CD8-positive, alpha-beta memory T cell (primary cell): ENCODE data around the gene LTBP1. TPM values are rescaled to one million over a fixed set of nuclear protein-coding genes. Genes with fewer than 3 reads are reported as not detected.

Experiments used
- CTCF ChIA-PET: fragments of 350-600 bp; sonication (Branson Sonifier 250); formaldehyde crosslinking; loops from one replicate; lab custom pipeline; 2021; ENCODE audit warnings: antibody characterized with exemption; lab: Charles Lee
- POLR2A ChIA-PET: fragments of 350-600 bp; sonication (Branson Sonifier 250); formaldehyde crosslinking; loops from one replicate; lab custom pipeline; 2021; ENCODE audit warnings: antibody characterized with exemption; lab: Charles Lee
- DNase-seq, 5 donors: peaks; one replicate each; pipeline versions ENCODE4 v3.0.0 to v3.0.0-alpha.2; 2020 to 2022; ENCODE audit warnings: mixed read lengths in 1 of 5
- H3K27ac ChIP-seq: one replicate; pipeline ENCODE4 v1.7.0; 2013; ENCODE audit warnings: low read depth, mild to moderate bottlenecking, low read length, moderate library complexity
- H3K27me3 ChIP-seq: 2 replicates; pipeline ENCODE4 v1.7.0; 2013; ENCODE audit warnings: low read length, mild to moderate bottlenecking; ENCODE audit not compliant: insufficient read depth, poor library complexity, severe bottlenecking
- H3K36me3 ChIP-seq: 2 replicates; pipeline ENCODE4 v1.7.0; 2013; ENCODE audit warnings: mild to moderate bottlenecking, low read length, moderate library complexity; ENCODE audit not compliant: insufficient read depth
- H3K4me1 ChIP-seq: 2 replicates; pipeline ENCODE4 v1.7.0; 2013; ENCODE audit warnings: mild to moderate bottlenecking, low read length, moderate library complexity; ENCODE audit not compliant: insufficient read depth
- H3K4me3 ChIP-seq: 2 replicates; pipeline ENCODE4 v1.7.0; 2013; ENCODE audit warnings: mild to moderate bottlenecking, low read length
- H3K9me3 ChIP-seq: 2 replicates; pipeline ENCODE4 v1.7.0; 2013; ENCODE audit warnings: mild to moderate bottlenecking, low read length
- H3K27ac Mint-ChIP-seq, 8 donors: one replicate each; pipeline ENCODE4 v1.8.0; 2020 to 2021; ENCODE audit warnings: mixed read lengths in 8 of 8, mild to moderate bottlenecking in 6 of 8, inconsistent platforms in 3 of 8, moderate library complexity in 3 of 8
- H3K27me3 Mint-ChIP-seq, 2 donors: one replicate each; pipeline ENCODE4 v1.8.0; 2020 to 2021; ENCODE audit warnings: mixed read lengths in 2 of 2, mild to moderate bottlenecking in 1 of 2, moderate library complexity in 1 of 2
- H3K36me3 Mint-ChIP-seq, 3 donors: one replicate each; pipeline ENCODE4 v1.8.0; 2020 to 2021; ENCODE audit warnings: mixed read lengths in 3 of 3, inconsistent platforms in 1 of 3, mild to moderate bottlenecking in 1 of 3
- H3K4me1 Mint-ChIP-seq, 3 donors: one replicate each; pipeline ENCODE4 v1.8.0; 2020 to 2021; ENCODE audit warnings: mixed read lengths in 3 of 3, inconsistent platforms in 1 of 3, mild to moderate bottlenecking in 1 of 3
- H3K4me3 Mint-ChIP-seq, 7 donors: one replicate each; pipeline ENCODE4 v1.8.0; 2020 to 2021; ENCODE audit warnings: mixed read lengths in 7 of 7, mild to moderate bottlenecking in 6 of 7, moderate library complexity in 4 of 7, inconsistent platforms in 2 of 7
- H3K9me3 Mint-ChIP-seq, 5 donors: one replicate each; pipeline ENCODE4 v1.8.0; 2020 to 2022; ENCODE audit warnings: mixed read lengths in 5 of 5, mild to moderate bottlenecking in 3 of 5, moderate library complexity in 2 of 5, inconsistent platforms in 1 of 5
- polyA plus RNA-seq: library from polyadenylated mRNA; unstranded; fragments of 300-500 nt; fragmentation: Illumina TruSeq; gene quantifications from one replicate; pipeline ENCODE4 v1.2.3, GENCODE V29; 2021
- total RNA-seq, 2 experiments: library from RNA; stranded (reverse); gene quantifications; one replicate each; pipeline ENCODE4 v1.2.3, GENCODE V29; 2021

Gene LTBP1
- total and polyA plus RNA-seq, 3 experiments from 2014 or later = not detected

GRCh38 chr2:32997705-32998104, 51.0 kb downstream of the LTBP1 start:
- no peak overlapping the region for H3K4me3 ChIP-seq
- H3K9me3 Mint-ChIP-seq = no peaks in the 10 kb centered on the region
- peaks cover 4 to 8% of the 10 kb centered on the region in 2 donors for H3K27me3 Mint-ChIP-seq
- H3K4me1 ChIP-seq = no peaks in the 10 kb centered on the region
- CTCF ChIA-PET = no interaction called here
- H3K36me3 ChIP-seq = no peaks in the 10 kb centered on the region
- H3K9me3 ChIP-seq = no peaks in the 10 kb centered on the region
- H3K36me3 Mint-ChIP-seq = no peaks in the 10 kb centered on the region
- no peak overlapping the region for H3K27ac ChIP-seq
- H3K4me1 Mint-ChIP-seq = no peaks in the 10 kb centered on the region
- DNase-seq = no peak
- POLR2A ChIA-PET = no interaction called here
- H3K4me3 Mint-ChIP-seq = no peak overlapping the region
- H3K27ac Mint-ChIP-seq = no peak overlapping the region
- H3K27me3 ChIP-seq = no peaks in the 10 kb centered on the region

DNA sequence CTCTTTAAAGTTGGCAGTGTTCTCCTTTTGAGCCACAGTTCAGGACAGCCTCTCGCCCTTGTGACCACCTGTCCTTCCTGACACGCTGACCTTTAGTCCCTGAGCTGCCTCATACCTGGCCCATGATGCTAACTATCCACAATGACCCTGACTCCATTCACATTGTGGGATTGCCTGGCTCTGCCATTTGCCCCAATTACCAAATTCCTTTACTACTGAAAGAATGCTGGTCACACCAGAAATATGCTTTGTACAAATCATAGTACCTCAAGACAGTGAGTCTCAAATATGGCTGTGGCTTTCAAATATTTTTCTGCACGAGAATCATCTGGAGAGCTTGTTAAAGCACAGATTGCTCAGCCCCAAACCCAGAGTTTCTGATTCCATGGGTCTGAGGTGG, 54.2 kb downstream of the LTBP1 start:
- Histone ChIP-seq H3K9me3 (no peaks in the 10 kb centered on the region), H3K36me3 (no peaks in the 10 kb centered on the region), H3K27me3 (no peaks in the 10 kb centered on the region), H3K4me1 (no peaks in the 10 kb centered on the region), H3K27ac (no peak overlapping the region), H3K4me3 (no peak overlapping the region)
- Mint-ChIP-seq H3K27me3 (peaks cover 0 to 2% of the 10 kb centered on the region in 2 donors), H3K4me3 (no peak overlapping the region), H3K9me3 (no peaks in the 10 kb centered on the region), H3K4me1 (no peaks in the 10 kb centered on the region), H3K36me3 (no peaks in the 10 kb centered on the region), H3K27ac (no peak overlapping the region)
- POLR2A ChIA-PET = no interaction called here
- CTCF ChIA-PET = no interaction called here
- DNase-seq = no peak

- Mint-ChIP-seq H3K27me3 (peaks cover 0 to 2% of the 10 kb centered on the region in 2 donors), H3K36me3 (no peaks in the 10 kb centered on the region), H3K4me3 (no peak overlapping the region), H3K27ac (no peak overlapping the region), H3K9me3 (no peaks in the 10 kb centered on the region), H3K4me1 (no peaks in the 10 kb centered on the region)
- H3K27me3 ChIP-seq = no peaks in the 10 kb centered on the region
- DNase-seq = no peak
- H3K27ac ChIP-seq = no peak overlapping the region
- no peaks in the 10 kb centered on the region for H3K9me3 ChIP-seq
- H3K4me1 ChIP-seq = no peaks in the 10 kb centered on the region
- POLR2A ChIA-PET = no interaction called here
- CTCF ChIA-PET = no interaction called here
- no peaks in the 10 kb centered on the region for H3K36me3 ChIP-seq
- H3K4me3 ChIP-seq = no peak overlapping the region
These were observed 55.1 kb downstream of the LTBP1 start for GRCh38 chr2:33001823-33002222.

DNA sequence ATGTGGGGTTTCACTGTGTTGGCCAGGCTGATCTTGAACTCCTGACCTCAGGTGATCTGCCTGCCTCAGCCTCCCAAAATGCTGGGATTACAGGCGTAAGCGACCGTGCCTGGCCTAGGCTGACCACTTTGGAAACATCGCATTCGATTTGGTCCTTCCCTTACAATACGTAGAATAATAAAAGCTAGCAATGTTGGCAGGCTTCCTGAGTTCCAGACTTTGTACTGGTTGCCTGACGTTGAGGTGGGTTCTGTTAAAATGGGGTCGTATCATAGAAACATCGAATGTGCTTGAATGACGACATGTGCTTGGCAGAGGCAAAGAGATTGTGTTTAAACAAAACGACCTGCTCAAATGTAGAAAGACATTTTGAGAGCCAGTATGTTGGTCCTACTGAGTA, 56.1 kb downstream of the LTBP1 start:
- H3K27me3 Mint-ChIP-seq = peaks cover 0 to 2% of the 10 kb centered on the region in 2 donors
- no peak overlapping the region for H3K4me3 Mint-ChIP-seq
- H3K4me1 Mint-ChIP-seq = no peaks in the 10 kb centered on the region
- Histone ChIP-seq H3K4me1 (no peaks in the 10 kb centered on the region), H3K9me3 (no peaks in the 10 kb centered on the region), H3K36me3 (no peaks in the 10 kb centered on the region), H3K4me3 (no peak overlapping the region), H3K27ac (no peak overlapping the region), H3K27me3 (no peaks in the 10 kb centered on the region)
- DNase-seq = no peak
- CTCF ChIA-PET = no interaction called here
- no peaks in the 10 kb centered on the region for H3K36me3 Mint-ChIP-seq
- POLR2A ChIA-PET = no interaction called here
- H3K27ac Mint-ChIP-seq = no peak overlapping the region
- no peaks in the 10 kb centered on the region for H3K9me3 Mint-ChIP-seq

DNA sequence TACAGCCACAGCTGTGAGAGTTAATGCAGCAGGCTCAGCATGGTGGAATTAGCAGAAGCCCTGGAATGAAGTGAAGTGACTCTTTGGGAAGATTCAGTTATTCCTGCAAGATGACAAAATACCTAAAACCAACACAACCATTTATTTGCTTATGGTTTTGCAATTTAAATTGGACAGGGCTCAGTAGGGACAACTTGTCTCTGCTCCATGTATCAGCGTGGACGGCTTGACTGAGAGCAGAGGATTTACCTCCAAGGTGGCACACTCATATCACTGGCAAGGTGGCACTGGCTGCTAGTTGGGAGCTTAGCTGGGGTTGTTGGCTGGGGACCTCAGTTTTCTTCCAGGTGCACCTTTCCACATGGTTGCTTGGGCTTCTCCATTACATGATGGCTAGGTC, 58.3 kb downstream of the LTBP1 start:
- no peak overlapping the region for H3K27ac ChIP-seq
- H3K36me3 ChIP-seq = no peaks in the 10 kb centered on the region
- Mint-ChIP-seq H3K27ac (no peak overlapping the region), H3K27me3 (peaks cover 0 to 2% of the 10 kb centered on the region in 2 donors), H3K4me3 (no peak overlapping the region), H3K36me3 (no peaks in the 10 kb centered on the region), H3K9me3 (no peaks in the 10 kb centered on the region), H3K4me1 (no peaks in the 10 kb centered on the region)
- DNase-seq = no peak
- ChIA-PET POLR2A (no interaction called here), CTCF (no interaction called here)
- H3K9me3 ChIP-seq = no peaks in the 10 kb centered on the region
- no peaks in the 10 kb centered on the region for H3K4me1 ChIP-seq
- no peak overlapping the region for H3K4me3 ChIP-seq
- H3K27me3 ChIP-seq = no peaks in the 10 kb centered on the region

DNA sequence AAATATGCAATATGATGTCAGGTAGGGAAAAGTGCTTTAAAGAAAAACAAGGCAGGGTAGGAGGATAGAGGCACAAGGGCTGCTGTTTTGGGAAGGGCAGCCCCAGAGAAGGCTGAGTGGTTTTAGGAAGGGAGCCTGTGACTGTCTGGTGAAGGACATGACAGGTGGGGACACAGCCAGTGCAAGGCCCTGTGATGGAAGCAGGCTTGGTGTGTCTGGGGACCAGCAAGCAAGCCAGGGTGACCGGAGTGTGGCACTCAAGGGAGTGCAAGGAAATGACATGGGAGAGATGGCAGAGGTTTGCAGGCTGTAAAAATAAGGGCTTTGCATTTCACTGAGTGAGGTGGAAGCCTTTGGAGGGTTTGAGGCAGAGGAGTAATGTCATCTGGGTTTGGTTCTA, 62.0 kb downstream of the LTBP1 start:
- H3K36me3 ChIP-seq = no peaks in the 10 kb centered on the region
- Mint-ChIP-seq H3K27ac (no peak overlapping the region), H3K4me3 (no peak overlapping the region), H3K9me3 (no peaks in the 10 kb centered on the region), H3K36me3 (no peaks in the 10 kb centered on the region), H3K27me3 (no peaks in the 10 kb centered on the region), H3K4me1 (no peaks in the 10 kb centered on the region)
- H3K27me3 ChIP-seq = no peaks in the 10 kb centered on the region
- no peak overlapping the region for H3K27ac ChIP-seq
- no peaks in the 10 kb centered on the region for H3K9me3 ChIP-seq
- no peaks in the 10 kb centered on the region for H3K4me1 ChIP-seq
- ChIA-PET POLR2A (no interaction called here), CTCF (no interaction called here)
- no peak overlapping the region for H3K4me3 ChIP-seq
- DNase-seq = no peak

DNA sequence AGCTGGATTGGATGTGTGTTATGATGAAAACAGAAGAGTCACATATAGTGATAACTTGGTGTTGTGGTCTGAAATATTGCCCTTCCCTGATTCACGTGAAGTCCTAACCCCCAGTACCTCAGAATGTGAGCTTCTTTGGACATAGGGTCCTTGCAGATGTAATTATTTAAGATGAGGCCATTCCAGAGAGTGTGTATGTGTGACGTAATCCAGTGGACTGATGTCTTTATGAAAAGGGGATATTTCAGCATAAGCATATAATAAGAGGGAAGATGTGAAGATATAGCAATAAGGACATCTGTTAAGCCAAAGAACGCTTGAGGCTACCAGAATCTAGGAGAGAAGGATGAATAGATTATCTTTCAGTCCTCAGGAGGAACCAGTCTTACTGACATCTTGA, 62.5 kb downstream of the LTBP1 start:
- H3K4me3 Mint-ChIP-seq = no peak overlapping the region
- Histone ChIP-seq H3K9me3 (no peaks in the 10 kb centered on the region), H3K36me3 (no peaks in the 10 kb centered on the region), H3K4me3 (no peak overlapping the region), H3K27ac (no peak overlapping the region), H3K4me1 (no peaks in the 10 kb centered on the region), H3K27me3 (no peaks in the 10 kb centered on the region)
- no peaks in the 10 kb centered on the region for H3K9me3 Mint-ChIP-seq
- DNase-seq = no peak
- ChIA-PET POLR2A (no interaction called here), CTCF (no interaction called here)
- H3K36me3 Mint-ChIP-seq = no peaks in the 10 kb centered on the region
- no peak overlapping the region for H3K27ac Mint-ChIP-seq
- H3K4me1 Mint-ChIP-seq = no peaks in the 10 kb centered on the region
- H3K27me3 Mint-ChIP-seq = no peaks in the 10 kb centered on the region

GRCh38 chr2:33011373-33011772, 64.6 kb downstream of the LTBP1 start:
- no peaks in the 10 kb centered on the region for H3K27me3 ChIP-seq
- ChIA-PET CTCF (interaction anchor here (0.7 kb wide), 1 partner anchor 21 kb away, joined by 3 read pairs; no protein-coding TSS in a partner anchor), POLR2A (no interaction called here)
- no peak for DNase-seq
- no peak overlapping the region for H3K27ac ChIP-seq
- H3K4me3 ChIP-seq = no peak overlapping the region
- Mint-ChIP-seq H3K9me3 (no peaks in the 10 kb centered on the region), H3K36me3 (no peaks in the 10 kb centered on the region), H3K4me3 (no peak overlapping the region), H3K4me1 (no peaks in the 10 kb centered on the region), H3K27me3 (no peaks in the 10 kb centered on the region), H3K27ac (no peak overlapping the region)
- H3K9me3 ChIP-seq = no peaks in the 10 kb centered on the region
- H3K4me1 ChIP-seq = no peaks in the 10 kb centered on the region
- H3K36me3 ChIP-seq = no peaks in the 10 kb centered on the region

DNA sequence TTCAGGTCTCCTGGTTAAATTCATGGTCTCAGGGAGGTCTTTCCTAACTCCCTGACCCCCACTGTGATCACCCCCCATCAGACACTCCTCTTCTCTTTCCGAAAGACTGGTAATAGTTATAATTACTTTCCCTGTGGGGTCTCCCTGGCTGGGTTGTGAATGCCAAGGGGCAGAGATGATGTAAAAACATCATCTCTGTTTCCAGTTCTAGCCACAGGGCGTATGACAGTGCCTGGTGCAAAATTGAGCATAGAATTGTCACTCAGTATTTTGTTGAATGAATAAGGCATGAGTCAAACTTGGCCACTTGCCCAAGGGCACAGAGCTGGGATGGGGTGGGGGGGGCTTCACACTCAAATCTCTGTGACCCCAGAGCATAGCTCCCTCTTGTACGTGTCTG, 65.2 kb downstream of the LTBP1 start:
- Histone ChIP-seq H3K27me3 (no peaks in the 10 kb centered on the region), H3K27ac (no peak overlapping the region), H3K4me3 (no peak overlapping the region), H3K36me3 (no peaks in the 10 kb centered on the region), H3K4me1 (no peaks in the 10 kb centered on the region), H3K9me3 (no peaks in the 10 kb centered on the region)
- no peaks in the 10 kb centered on the region for H3K36me3 Mint-ChIP-seq
- no peaks in the 10 kb centered on the region for H3K4me1 Mint-ChIP-seq
- no peak for DNase-seq
- no peak overlapping the region for H3K27ac Mint-ChIP-seq
- no peaks in the 10 kb centered on the region for H3K27me3 Mint-ChIP-seq
- no peak overlapping the region for H3K4me3 Mint-ChIP-seq
- no peaks in the 10 kb centered on the region for H3K9me3 Mint-ChIP-seq
- POLR2A ChIA-PET = no interaction called here
- CTCF ChIA-PET = no interaction called here
